Measurements from ENCODE around the gene EPB42. TPM values are rescaled to one million over a fixed set of nuclear protein-coding genes. Genes with fewer than 3 reads are reported as not detected.

EPB42 gene
- total RNA-seq, 1 donor from 2014 or later: not detected

- no peaks in the 10 kb centered on the region for H3K9me3 Mint-ChIP-seq (ENCODE audit: low read depth)
- peak overlapping the region; percentile 73 for H3K27ac Mint-ChIP-seq (ENCODE audit: unreplicated experiment)
Observed at GRCh38 chr15:43249236-43249635, 28.4 kb upstream of the EPB42 start.

DNA sequence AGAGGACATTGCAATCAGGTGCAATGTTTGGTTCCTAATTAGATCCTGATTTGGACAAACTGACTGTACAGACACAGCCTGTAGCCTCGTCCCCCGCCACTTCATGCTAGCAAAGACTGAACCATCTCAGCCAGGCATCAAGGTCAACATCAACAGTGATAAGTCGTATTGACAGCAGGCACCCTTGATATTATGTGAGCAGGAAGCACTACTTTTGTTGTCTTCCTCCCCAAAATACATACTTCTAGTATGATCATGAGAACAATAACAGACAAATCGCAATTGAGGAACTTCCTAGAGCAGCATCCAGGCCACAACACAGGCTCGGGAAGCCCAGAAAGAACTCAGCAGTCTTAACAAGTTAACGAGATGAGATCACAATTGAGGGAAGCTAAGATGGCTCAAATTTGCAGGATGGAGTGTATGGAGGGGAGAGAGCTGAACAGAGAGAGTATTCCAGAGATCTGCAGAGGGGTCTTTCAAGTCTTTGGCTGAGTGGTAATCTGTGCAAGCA is 25.5 kb upstream of the EPB42 start:
- Mint-ChIP-seq H3K36me3 (ENCODE audit: low read depth) (no peaks in the 10 kb centered on the region), H3K27me3 (ENCODE audit: low read depth) (peaks cover 27% of the 10 kb centered on the region), H3K9me3 (ENCODE audit: low read depth) (no peaks in the 10 kb centered on the region), H3K4me3 (ENCODE audit: unreplicated experiment) (no peak overlapping the region), H3K27ac (ENCODE audit: unreplicated experiment) (no peak overlapping the region), H3K4me1 (ENCODE audit: low read depth) (peaks cover 16% of the 10 kb centered on the region)
- no peak for DNase-seq (ENCODE audit: low spot score)
- TF ChIP-seq, protein P1, sequence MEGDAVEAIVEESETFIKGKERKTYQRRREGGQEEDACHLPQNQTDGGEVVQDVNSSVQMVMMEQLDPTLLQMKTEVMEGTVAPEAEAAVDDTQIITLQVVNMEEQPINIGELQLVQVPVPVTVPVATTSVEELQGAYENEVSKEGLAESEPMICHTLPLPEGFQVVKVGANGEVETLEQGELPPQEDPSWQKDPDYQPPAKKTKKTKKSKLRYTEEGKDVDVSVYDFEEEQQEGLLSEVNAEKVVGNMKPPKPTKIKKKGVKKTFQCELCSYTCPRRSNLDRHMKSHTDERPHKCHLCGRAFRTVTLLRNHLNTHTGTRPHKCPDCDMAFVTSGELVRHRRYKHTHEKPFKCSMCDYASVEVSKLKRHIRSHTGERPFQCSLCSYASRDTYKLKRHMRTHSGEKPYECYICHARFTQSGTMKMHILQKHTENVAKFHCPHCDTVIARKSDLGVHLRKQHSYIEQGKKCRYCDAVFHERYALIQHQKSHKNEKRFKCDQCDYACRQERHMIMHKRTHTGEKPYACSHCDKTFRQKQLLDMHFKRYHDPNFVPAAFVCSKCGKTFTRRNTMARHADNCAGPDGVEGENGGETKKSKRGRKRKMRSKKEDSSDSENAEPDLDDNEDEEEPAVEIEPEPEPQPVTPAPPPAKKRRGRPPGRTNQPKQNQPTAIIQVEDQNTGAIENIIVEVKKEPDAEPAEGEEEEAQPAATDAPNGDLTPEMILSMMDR (IDR thresholded peaks at IDR 0.05): no peak

More at GRCh38 chr15:43249236-43249635, 28.4 kb upstream of the EPB42 start:
- no peak overlapping the region for H3K4me3 Mint-ChIP-seq (ENCODE audit: unreplicated experiment)
- TF ChIP-seq, protein P1 (IDR thresholded peaks at IDR 0.05): no peak
- no peaks in the 10 kb centered on the region for H3K36me3 Mint-ChIP-seq (ENCODE audit: low read depth)
- H3K4me1 Mint-ChIP-seq (ENCODE audit: low read depth): peaks cover 30% of the 10 kb centered on the region
- DNase-seq (ENCODE audit: low spot score): no peak
- peaks cover 16% of the 10 kb centered on the region for H3K27me3 Mint-ChIP-seq (ENCODE audit: low read depth)

DNA sequence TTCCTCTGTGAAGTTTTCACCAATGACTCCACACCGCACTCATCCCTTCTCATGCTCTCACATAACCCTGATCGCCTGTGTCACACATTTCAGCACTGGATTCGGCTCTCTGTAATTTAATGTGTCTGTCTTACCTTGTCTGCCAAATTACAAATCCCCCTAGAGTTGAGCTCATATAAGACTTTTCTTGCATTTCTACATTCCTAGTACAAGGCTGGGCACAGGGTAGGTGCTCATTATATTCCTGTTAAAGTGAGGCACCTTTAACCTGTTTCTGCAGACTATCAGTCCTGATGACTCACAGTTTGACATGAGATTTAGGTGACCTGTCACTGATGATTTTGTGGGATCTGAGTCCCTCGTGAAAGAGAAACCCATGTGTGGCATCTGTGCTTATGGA is 23.3 kb upstream of the EPB42 start:
- Mint-ChIP-seq H3K4me1 (ENCODE audit: low read depth) (peaks cover 6% of the 10 kb centered on the region), H3K9me3 (ENCODE audit: low read depth) (no peaks in the 10 kb centered on the region), H3K4me3 (ENCODE audit: unreplicated experiment) (no peak overlapping the region), H3K27ac (ENCODE audit: unreplicated experiment) (no peak overlapping the region), H3K36me3 (ENCODE audit: low read depth) (no peaks in the 10 kb centered on the region), H3K27me3 (ENCODE audit: low read depth) (peaks cover 39% of the 10 kb centered on the region)
- DNase-seq (ENCODE audit: low spot score): no peak
- TF ChIP-seq, protein P1 (IDR thresholded peaks at IDR 0.05): no peak

DNA sequence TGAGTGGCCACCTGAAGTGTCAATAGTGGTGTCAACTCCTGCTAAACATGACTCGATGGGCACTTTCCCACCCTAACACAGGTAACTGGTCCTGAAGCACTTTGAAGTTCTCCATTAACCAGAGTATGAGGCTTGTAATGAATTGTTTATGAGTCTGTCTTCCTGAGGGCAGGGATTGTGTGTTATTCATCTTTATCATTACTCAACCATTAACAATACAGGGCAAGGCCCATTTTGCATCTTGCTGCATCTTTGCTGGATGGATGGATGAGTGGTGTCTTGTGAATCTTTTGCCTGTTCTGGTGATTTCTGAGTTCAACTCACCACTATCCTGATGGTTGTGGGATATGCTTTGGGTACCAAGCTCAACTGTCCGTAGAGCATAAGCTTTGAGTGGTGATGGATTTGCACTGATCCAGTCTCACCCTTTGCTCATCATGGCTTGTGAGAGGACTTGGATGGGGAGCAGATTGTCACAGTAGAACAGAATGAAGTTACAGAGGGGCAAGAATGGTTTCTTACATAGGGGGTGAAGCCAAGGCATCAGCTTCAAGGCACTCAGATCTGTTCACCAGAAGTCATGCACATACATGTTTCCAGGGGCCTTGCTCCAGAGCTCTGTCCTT is 22.3 kb upstream of the EPB42 start:
- H3K9me3 Mint-ChIP-seq (ENCODE audit: low read depth): no peaks in the 10 kb centered on the region
- no peak overlapping the region for H3K4me3 Mint-ChIP-seq (ENCODE audit: unreplicated experiment)
- peaks cover 47% of the 10 kb centered on the region for H3K27me3 Mint-ChIP-seq (ENCODE audit: low read depth)
- peaks cover 3% of the 10 kb centered on the region for H3K4me1 Mint-ChIP-seq (ENCODE audit: low read depth)
- no peaks in the 10 kb centered on the region for H3K36me3 Mint-ChIP-seq (ENCODE audit: low read depth)
- H3K27ac Mint-ChIP-seq (ENCODE audit: unreplicated experiment): no peak overlapping the region
- DNase-seq (ENCODE audit: low spot score): no peak
- TF ChIP-seq, protein P1 (IDR thresholded peaks at IDR 0.05): no peak

- no peaks in the 10 kb centered on the region for H3K36me3 Mint-ChIP-seq (ENCODE audit: low read depth)
- H3K4me3 Mint-ChIP-seq (ENCODE audit: unreplicated experiment): no peak overlapping the region
- DNase-seq (ENCODE audit: low spot score): no peak
- H3K27ac Mint-ChIP-seq (ENCODE audit: unreplicated experiment): no peak overlapping the region
- no peaks in the 10 kb centered on the region for H3K9me3 Mint-ChIP-seq (ENCODE audit: low read depth)
- peaks cover 52% of the 10 kb centered on the region for H3K27me3 Mint-ChIP-seq (ENCODE audit: low read depth)
- H3K4me1 Mint-ChIP-seq (ENCODE audit: low read depth): no peaks in the 10 kb centered on the region
- TF ChIP-seq, protein P1 (IDR thresholded peaks at IDR 0.05): no peak
Observed at GRCh38 chr15:43242616-43243015, 21.8 kb upstream of the EPB42 start.
